ENCODE measurements around the gene B4GALT2. TPM values are rescaled to one million over a fixed set of nuclear protein-coding genes. Genes with fewer than 3 reads are reported as not detected.

The B4GALT2 gene
- total RNA-seq, 1 donor: 99.1 TPM

DNA sequence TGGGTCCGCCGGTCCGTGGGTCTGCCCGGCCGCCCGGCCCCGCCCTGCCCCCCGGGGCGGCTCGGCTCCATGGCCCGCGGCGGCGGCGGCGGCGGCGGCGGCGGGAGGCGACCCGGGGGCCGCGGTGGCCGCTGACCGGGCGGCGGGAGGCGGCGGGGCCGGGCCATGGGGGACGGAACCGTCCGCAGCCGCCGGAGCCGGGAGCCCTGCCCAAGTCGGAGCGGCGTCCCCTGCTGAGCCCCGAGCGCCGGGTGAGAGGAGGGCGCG is 184 bp downstream of the B4GALT2 start:
- peak overlapping the region; percentile 74 for H3K4me3 ChIP-seq (ENCODE audit: low read depth, low read length)
- DNase-seq (ENCODE audit: low read depth): no peak
- TF ChIP-seq, protein P1, sequence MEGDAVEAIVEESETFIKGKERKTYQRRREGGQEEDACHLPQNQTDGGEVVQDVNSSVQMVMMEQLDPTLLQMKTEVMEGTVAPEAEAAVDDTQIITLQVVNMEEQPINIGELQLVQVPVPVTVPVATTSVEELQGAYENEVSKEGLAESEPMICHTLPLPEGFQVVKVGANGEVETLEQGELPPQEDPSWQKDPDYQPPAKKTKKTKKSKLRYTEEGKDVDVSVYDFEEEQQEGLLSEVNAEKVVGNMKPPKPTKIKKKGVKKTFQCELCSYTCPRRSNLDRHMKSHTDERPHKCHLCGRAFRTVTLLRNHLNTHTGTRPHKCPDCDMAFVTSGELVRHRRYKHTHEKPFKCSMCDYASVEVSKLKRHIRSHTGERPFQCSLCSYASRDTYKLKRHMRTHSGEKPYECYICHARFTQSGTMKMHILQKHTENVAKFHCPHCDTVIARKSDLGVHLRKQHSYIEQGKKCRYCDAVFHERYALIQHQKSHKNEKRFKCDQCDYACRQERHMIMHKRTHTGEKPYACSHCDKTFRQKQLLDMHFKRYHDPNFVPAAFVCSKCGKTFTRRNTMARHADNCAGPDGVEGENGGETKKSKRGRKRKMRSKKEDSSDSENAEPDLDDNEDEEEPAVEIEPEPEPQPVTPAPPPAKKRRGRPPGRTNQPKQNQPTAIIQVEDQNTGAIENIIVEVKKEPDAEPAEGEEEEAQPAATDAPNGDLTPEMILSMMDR (IDR thresholded peaks at IDR 0.05; ENCODE audit: insufficient read depth, low read length): no peak

DNA sequence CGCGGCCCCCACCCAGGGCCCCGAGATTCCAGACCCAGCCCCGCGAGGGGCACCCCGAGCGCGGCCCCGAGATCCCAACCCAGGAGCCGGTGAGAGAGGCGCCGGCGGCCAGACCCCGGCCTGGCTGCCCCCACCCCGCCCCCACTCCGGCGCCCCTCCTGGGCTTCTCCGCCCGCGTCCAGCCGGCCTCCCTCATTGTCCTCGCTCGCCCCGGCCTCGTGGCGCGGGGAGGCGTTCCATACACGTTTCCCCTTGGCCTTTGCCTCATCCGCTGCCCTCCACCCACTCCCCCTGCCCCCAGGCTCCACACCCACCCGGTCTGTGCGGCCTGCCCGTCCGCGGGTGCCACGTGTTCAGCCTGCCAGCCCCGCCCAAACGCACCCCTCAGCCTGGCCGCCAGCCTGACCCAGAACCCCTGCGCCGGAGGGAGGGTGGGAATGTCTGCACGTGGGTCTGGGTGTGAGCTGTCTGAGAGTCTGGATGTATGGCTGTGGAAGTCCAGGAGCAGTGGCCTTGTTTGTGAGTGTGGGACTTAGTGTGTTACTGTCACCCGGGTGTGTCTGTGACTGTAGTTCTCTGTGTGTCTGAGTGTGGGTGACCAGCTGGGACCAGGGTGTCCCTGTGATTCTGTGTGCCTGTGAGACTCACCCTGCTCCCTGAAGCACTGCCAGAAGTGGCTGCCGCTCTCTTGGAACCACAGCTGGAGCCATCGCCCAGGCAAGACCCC is 681 bp downstream of the B4GALT2 start:
- DNase-seq (ENCODE audit: low read depth): peak; percentile 52
- TF ChIP-seq, protein P1 (IDR thresholded peaks at IDR 0.05; ENCODE audit: insufficient read depth, low read length): no peak
- peak overlapping the region; percentile 74 for H3K4me3 ChIP-seq (ENCODE audit: low read depth, low read length)

DNA sequence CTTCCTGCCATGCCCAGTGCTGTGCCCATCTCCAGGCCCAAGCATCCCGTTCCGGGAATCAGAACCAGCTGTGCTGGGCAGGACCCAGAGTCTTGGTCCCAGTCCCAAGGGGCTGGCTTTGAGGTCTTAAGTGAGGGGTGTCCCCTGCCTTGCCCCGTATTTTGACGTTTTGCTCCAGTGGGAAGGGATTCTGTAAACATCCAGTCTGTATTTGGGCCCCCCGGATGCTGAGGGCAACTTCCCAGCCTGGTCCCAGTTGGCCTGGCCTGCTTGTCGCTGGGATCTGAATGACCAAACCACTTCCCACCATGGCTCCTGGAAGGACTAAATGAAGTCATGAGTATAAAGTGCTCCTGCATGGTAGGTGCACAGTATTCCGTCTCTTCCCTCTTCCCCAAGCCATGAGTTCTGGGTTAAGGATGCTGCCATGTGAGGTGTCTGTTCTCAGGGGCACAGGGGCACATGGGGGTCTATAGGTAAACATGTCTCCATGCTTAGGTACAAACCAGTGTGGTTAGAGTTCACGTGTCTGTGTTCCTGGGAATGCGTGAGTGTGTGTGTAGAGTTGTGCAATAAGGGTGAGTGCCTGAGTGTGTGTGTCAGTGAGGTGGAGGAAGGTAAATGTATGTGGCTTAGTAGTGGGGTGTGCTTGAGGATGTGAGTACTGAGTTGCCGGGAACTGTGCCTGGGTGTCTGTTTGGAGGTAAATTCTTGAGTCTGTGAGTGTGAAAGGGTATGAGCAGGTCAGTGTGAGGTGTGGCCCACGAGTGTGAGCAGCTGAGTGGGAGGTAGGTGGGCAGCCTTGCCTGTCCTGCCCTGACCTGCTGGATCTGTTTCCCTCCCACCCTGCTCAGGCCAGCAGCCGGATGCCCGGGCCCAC is 1.5 kb downstream of the B4GALT2 start:
- TF ChIP-seq, protein P1 (IDR thresholded peaks at IDR 0.05; ENCODE audit: insufficient read depth, low read length): no peak
- peak overlapping the region; percentile 74 for H3K4me3 ChIP-seq (ENCODE audit: low read depth, low read length)
- DNase-seq (ENCODE audit: low read depth): peak; percentile 32

DNA sequence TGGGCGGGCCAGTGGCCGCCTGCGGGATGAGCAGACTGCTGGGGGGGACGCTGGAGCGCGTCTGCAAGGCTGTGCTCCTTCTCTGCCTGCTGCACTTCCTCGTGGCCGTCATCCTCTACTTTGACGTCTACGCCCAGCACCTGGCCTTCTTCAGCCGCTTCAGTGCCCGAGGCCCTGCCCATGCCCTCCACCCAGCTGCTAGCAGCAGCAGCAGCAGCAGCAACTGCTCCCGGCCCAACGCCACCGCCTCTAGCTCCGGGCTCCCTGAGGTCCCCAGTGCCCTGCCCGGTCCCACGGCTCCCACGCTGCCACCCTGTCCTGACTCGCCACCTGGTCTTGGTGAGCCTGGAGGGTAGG is 2.1 kb downstream of the B4GALT2 start:
- DNase-seq (ENCODE audit: low read depth): no peak
- H3K4me3 ChIP-seq (ENCODE audit: low read depth, low read length): no peak overlapping the region
- TF ChIP-seq, protein P1 (IDR thresholded peaks at IDR 0.05; ENCODE audit: insufficient read depth, low read length): no peak

DNA sequence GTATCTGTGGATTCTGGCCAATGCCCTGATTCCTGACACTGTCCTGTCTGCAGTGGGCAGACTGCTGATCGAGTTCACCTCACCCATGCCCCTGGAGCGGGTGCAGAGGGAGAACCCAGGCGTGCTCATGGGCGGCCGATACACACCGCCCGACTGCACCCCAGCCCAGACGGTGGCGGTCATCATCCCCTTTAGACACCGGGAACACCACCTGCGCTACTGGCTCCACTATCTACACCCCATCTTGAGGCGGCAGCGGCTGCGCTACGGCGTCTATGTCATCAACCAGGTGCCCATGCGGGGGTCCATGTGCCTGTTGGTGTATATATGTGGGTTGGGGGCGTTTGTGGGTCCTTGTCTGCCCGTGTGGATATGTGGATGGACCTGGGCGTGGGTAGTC is 2.6 kb downstream of the B4GALT2 start:
- DNase-seq (ENCODE audit: low read depth): no peak
- TF ChIP-seq, protein P1 (IDR thresholded peaks at IDR 0.05; ENCODE audit: insufficient read depth, low read length): no peak
- no peak overlapping the region for H3K4me3 ChIP-seq (ENCODE audit: low read depth, low read length)

DNA sequence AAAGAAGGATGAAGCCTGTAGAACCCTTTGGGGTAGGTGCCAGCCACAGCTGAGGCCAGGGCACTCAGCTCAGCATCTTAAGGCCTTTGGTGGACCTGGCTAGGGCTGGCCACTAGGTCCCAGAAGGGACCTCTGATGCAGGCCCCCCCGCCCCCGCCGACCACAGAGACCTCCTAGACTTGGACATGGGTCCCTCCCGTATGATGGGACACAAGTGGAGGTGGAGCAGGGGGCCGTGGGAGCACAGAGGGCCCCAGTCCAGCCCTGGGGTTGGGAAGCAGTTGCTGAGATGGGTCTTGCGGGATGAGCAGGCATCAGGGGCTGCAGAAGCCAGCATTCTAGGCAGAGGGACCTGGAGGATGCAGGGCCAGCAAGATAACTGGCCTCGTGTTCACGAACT is 3.2 kb downstream of the B4GALT2 start:
- TF ChIP-seq, protein P1 (IDR thresholded peaks at IDR 0.05; ENCODE audit: insufficient read depth, low read length): no peak
- DNase-seq (ENCODE audit: low read depth): no peak
- H3K4me3 ChIP-seq (ENCODE audit: low read depth, low read length): no peak overlapping the region
